Endothelial cell (in vitro differentiated cells): Measurements from ENCODE around the gene TNS3. TPM values are rescaled to one million over a fixed set of nuclear protein-coding genes. Genes with fewer than 3 reads are reported as not detected.

Experiments used
- DNase-seq: peaks from one replicate; pipeline ENCODE4 v3.0.0; 2021; ENCODE audit warnings: low spot score
- H3K27ac Mint-ChIP-seq: one replicate; pipeline ENCODE4 v1.8.0; 2021; ENCODE audit warnings: mixed read lengths, inconsistent platforms; ENCODE audit not compliant: unreplicated experiment
- H3K27me3 Mint-ChIP-seq: one replicate; pipeline ENCODE4 v1.8.0; 2021; ENCODE audit warnings: mild to moderate bottlenecking, moderate library complexity, mixed read lengths, inconsistent platforms; ENCODE audit not compliant: unreplicated experiment
- H3K36me3 Mint-ChIP-seq: one replicate; pipeline ENCODE4 v1.8.0; 2021; ENCODE audit warnings: mild to moderate bottlenecking, low read depth, mixed read lengths, inconsistent platforms; ENCODE audit not compliant: unreplicated experiment
- H3K4me1 Mint-ChIP-seq: one replicate; pipeline ENCODE4 v1.8.0; 2021; ENCODE audit warnings: mild to moderate bottlenecking, mixed read lengths, inconsistent platforms; ENCODE audit not compliant: unreplicated experiment
- H3K4me3 Mint-ChIP-seq: one replicate; pipeline ENCODE4 v1.8.0; 2021; ENCODE audit warnings: mild to moderate bottlenecking, mixed read lengths, inconsistent platforms; ENCODE audit not compliant: unreplicated experiment
- H3K9me3 Mint-ChIP-seq: one replicate; pipeline ENCODE4 v1.8.0; 2021; ENCODE audit warnings: mixed read lengths, inconsistent platforms; ENCODE audit not compliant: unreplicated experiment
- total RNA-seq: library from RNA; stranded (reverse); fragmentation: NEBNext Ultra II Directional; extraction: Animal tissue kit (Norgen Biotek cat#: 25700); gene quantifications from one replicate; pipeline ENCODE4 v1.2.1, GENCODE V29; 2021; ENCODE audit not compliant: unreplicated experiment
- TF ChIP-seq, protein P1 (sequence below): fragments of 200-600 bp; sonication (generic); IDR thresholded peaks from one replicate; pipeline ENCODE4 v1.5.0; 2021; ENCODE audit warnings: antibody characterized with exemption; ENCODE audit not compliant: unreplicated experiment

Gene TNS3
- total RNA-seq, 1 donor from 2014 or later, result 7.5 TPM

DNA sequence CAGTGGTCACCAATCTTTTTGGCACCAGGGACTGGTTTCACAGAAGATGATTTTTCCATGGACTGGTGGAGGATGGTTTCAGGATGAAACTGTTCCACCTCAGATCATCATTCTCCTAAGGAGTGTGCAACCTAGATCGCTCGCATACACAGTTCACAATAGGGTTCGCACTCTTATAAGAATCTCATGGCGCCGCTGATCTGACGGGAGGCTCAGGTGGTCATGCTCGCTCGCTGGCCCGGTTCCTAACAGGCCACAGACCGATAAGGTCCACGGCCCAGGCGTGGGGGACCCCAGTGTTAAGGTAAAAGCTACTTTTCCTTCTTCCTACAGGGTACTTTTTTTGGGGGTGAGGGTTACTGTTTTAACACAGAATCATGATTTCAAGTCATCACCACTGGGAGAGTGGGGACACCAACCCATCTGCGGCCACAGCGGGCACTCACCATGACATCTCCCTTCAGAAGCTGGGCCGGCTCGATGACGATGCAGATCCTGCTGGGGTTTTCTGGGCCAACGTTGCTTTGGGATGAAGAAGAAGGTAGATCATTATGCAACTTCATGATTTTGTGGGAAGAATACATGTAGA, 170.5 kb downstream of the TNS3 start:
- H3K4me3 Mint-ChIP-seq, result no peak overlapping the region
- no peak overlapping the region for H3K27ac Mint-ChIP-seq
- no peaks in the 10 kb centered on the region for H3K9me3 Mint-ChIP-seq

DNA sequence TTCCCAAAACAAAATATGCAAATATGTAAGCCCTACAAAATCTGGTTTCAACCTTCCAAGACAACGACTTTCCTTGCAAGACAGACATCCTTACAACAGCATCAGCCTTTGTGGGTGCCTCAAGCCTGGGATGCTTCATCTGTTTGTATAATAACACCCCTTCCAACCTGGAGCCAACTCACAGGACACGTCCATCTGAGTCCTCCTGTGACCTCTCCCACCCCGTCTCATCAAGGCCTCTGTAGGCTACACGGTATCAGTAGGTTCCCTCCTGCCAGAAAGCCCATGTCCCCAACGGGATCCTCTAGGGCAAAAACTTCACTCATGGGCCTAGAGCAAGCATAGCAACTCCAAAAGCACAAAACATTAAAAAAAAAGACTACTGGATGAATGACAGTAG, 173.2 kb downstream of the TNS3 start:
- DNase-seq, result no peak
- TF ChIP-seq, protein P1, sequence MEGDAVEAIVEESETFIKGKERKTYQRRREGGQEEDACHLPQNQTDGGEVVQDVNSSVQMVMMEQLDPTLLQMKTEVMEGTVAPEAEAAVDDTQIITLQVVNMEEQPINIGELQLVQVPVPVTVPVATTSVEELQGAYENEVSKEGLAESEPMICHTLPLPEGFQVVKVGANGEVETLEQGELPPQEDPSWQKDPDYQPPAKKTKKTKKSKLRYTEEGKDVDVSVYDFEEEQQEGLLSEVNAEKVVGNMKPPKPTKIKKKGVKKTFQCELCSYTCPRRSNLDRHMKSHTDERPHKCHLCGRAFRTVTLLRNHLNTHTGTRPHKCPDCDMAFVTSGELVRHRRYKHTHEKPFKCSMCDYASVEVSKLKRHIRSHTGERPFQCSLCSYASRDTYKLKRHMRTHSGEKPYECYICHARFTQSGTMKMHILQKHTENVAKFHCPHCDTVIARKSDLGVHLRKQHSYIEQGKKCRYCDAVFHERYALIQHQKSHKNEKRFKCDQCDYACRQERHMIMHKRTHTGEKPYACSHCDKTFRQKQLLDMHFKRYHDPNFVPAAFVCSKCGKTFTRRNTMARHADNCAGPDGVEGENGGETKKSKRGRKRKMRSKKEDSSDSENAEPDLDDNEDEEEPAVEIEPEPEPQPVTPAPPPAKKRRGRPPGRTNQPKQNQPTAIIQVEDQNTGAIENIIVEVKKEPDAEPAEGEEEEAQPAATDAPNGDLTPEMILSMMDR, result no peak
- Mint-ChIP-seq H3K4me3 (no peak overlapping the region), H3K27ac (no peak overlapping the region), H3K27me3 (peaks cover 4% of the 10 kb centered on the region), H3K9me3 (no peaks in the 10 kb centered on the region), H3K4me1 (peaks cover 6% of the 10 kb centered on the region), H3K36me3 (no peaks in the 10 kb centered on the region)

More for the DNA sequence above, 170.5 kb downstream of the TNS3 start:
- DNase-seq, result no peak
- peaks cover 5% of the 10 kb centered on the region for H3K27me3 Mint-ChIP-seq
- TF ChIP-seq, protein P1, result no peak
- no peaks in the 10 kb centered on the region for H3K36me3 Mint-ChIP-seq
- H3K4me1 Mint-ChIP-seq, result peaks cover 6% of the 10 kb centered on the region

DNA sequence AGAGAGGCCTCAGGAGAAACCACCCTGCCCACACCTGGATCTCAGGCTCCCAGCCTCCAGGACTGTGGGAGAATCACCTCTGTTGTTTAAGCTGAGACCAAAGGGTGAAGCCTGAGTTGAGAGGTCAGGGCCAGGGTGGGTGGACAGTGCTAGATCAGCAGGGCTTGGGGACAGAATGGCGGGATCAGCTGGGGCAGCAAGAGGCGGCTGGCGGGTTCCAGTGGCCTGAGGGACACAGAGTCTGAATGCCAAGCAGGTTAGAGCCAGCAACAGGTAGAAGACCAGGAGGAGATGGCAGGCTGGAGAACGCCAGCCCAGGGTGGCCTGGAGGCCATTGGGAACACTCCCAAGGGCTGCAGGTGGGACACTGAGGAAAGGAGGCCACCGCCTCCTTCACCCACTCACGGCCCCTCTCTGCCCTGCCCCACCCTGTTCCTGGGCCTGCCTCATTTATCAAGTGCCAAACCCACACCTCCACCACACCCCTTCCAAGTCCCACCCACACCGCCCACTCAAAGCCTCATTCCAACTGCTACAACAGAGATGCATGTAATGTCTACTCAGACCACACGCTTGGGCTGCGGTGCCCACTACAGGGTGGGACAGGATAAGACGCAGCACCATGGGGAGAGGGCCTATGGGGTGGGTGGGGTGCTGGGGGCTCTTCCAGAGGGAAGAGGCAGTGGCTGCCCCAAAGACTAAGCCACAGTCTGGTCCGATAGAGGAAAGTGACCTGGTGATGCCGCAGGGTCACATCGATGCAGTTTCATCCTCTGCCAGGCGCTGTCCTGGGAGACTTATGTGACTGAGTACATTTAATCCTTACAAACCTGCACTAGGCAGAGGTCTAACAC, 173.9 kb downstream of the TNS3 start:
- no peak overlapping the region for H3K27ac Mint-ChIP-seq
- peaks cover 6% of the 10 kb centered on the region for H3K4me1 Mint-ChIP-seq
- no peak for DNase-seq
- TF ChIP-seq, protein P1, result no peak
- H3K36me3 Mint-ChIP-seq, result no peaks in the 10 kb centered on the region
- no peaks in the 10 kb centered on the region for H3K9me3 Mint-ChIP-seq
- no peak overlapping the region for H3K4me3 Mint-ChIP-seq
- H3K27me3 Mint-ChIP-seq, result peaks cover 4% of the 10 kb centered on the region

DNA sequence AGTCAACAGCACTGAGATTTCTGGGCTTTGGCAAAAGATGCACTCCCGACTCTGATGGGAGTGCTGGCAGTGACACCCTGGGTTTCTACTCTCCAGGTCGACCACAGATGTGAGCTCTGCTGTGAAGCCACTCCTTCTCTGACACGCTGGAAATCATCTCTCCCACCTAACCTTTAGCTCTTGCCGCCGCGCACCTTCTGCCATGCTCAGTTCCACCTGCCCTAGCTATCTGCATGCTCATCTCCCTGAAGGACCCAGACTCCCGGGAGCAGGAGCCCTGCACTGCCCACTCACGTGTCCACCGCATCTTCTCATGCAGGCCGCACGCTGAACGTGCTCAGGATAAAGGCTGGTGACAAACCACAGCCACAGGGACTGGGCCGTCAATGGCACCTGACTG, 174.8 kb downstream of the TNS3 start:
- no peak for DNase-seq
- Mint-ChIP-seq H3K4me1 (peaks cover 6% of the 10 kb centered on the region), H3K4me3 (no peak overlapping the region), H3K27me3 (peaks cover 4% of the 10 kb centered on the region), H3K9me3 (no peaks in the 10 kb centered on the region), H3K36me3 (no peaks in the 10 kb centered on the region), H3K27ac (no peak overlapping the region)
- TF ChIP-seq, protein P1, result no peak

DNA sequence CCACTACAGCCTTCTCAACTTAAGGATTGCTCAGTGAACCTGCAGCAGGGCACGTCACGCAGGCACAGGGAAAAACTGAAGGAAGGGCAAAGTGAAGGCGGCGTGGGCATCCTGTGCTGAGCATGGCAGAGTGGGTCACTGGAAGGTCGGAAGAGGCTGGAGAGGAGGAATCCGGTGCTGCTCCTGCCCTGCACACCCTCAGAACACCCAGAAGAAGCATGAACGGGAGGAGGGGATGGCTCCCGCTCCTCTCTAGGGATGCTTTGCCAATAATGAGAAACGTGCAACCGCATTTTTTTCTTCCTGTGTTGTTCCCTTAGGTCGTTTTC, 175.1 kb downstream of the TNS3 start:
- TF ChIP-seq, protein P1, result no peak
- Mint-ChIP-seq H3K27me3 (peaks cover 4% of the 10 kb centered on the region), H3K27ac (no peak overlapping the region), H3K36me3 (no peaks in the 10 kb centered on the region), H3K9me3 (no peaks in the 10 kb centered on the region), H3K4me1 (peaks cover 6% of the 10 kb centered on the region), H3K4me3 (no peak overlapping the region)
- DNase-seq, result no peak
